GM12891 (cell line): ENCODE results near the gene TRAPPC8.

Experiments used
- POLR2A ChIP-seq: IDR thresholded peaks from 2 replicates; pipeline ENCODE4 v1.6.1; 2011; ENCODE audit warnings: low read depth, low read length, control low read depth
- POLR2AphosphoS5 ChIP-seq: IDR thresholded peaks from 2 replicates; pipeline ENCODE4 v1.6.1; 2011; ENCODE audit warnings: low read depth, low read length, control low read depth
- POU2F2 ChIP-seq: IDR thresholded peaks from 2 replicates; pipeline ENCODE4 v1.6.1; 2011; ENCODE audit warnings: low read depth, mild to moderate bottlenecking, control low read depth, low read length, moderate library complexity
- SPI1 ChIP-seq: IDR thresholded peaks from 2 replicates; pipeline ENCODE4 v1.6.1; 2011; ENCODE audit warnings: low read depth, low read length, control low read depth
- TAF1 ChIP-seq: IDR thresholded peaks from 2 replicates; pipeline ENCODE4 v1.6.1; 2011; ENCODE audit warnings: low read depth, low read length, control low read depth

- TF ChIP-seq POLR2A (no peak), TAF1 (no peak), SPI1 (no peak), POLR2AphosphoS5 (no peak), POU2F2 (no peak)
Observed at GRCh38 chr18:31977270-31977872, 34.4 kb upstream of the TRAPPC8 start.
